K562 (cell line): ENCODE data around the gene GIPR. TPM values are rescaled to one million over a fixed set of nuclear protein-coding genes. Genes with fewer than 3 reads are reported as not detected.

ENCODE experiments used
- CAMTA2 ChIP-seq: fragments of 250-450 bp; sonication (Bioruptor Pico); conservative IDR thresholded peaks from 2 replicates; pipeline ENCODE4 v1.5.1; 2022
- ELF2 ChIP-seq: fragments of 250-450 bp; sonication (Bioruptor Pico); IDR thresholded peaks from 2 replicates; pipeline ENCODE4 v1.5.0; 2021; ENCODE audit warnings: mild to moderate bottlenecking
- HEY1 ChIP-seq: fragments of 250-450 bp; sonication (Bioruptor Pico); IDR thresholded peaks from 2 replicates; pipeline ENCODE4 v1.5.0; 2020; ENCODE audit warnings: mild to moderate bottlenecking, moderate library complexity, borderline replicate concordance
- KLF16 ChIP-seq: IDR thresholded peaks from 2 replicates; pipeline ENCODE4 v1.6.1; 2016; ENCODE audit warnings: antibody characterized with exemption
- L3MBTL2 ChIP-seq: fragments of 450-650 bp; IDR thresholded peaks from 2 replicates; pipeline ENCODE4 v1.6.1; 2016; ENCODE audit warnings: mild to moderate bottlenecking, moderate library complexity
- NCOA4 ChIP-seq: fragments of 450-650 bp; IDR thresholded peaks from 2 replicates; pipeline ENCODE4 v1.6.1; 2018; ENCODE audit warnings: mild to moderate bottlenecking; ENCODE audit not compliant: partially characterized antibody
- NRF1 ChIP-seq, 2 experiments: fragments of 450-650 bp; IDR thresholded peaks in 1 of 2; conservative IDR thresholded peaks in 1 of 2; 2 replicates each; pipeline ENCODE4 v1.6.1; 2014; ENCODE audit warnings: mild to moderate bottlenecking in 2 of 2
- OTX1 ChIP-seq: fragments of 450-650 bp; formaldehyde crosslinking; IDR thresholded peaks from 2 replicates; pipeline ENCODE4 v1.4.0; 2022; ENCODE audit warnings: mild to moderate bottlenecking
- SREBF1 ChIP-seq: fragments of 150-350 bp; IDR thresholded peaks from 2 replicates; pipeline ENCODE4 v1.6.1; 2014; ENCODE audit warnings: antibody characterized with exemption, low read depth, low read length, borderline replicate concordance
- ZBTB7A ChIP-seq: IDR thresholded peaks from 2 replicates; pipeline ENCODE4 v1.6.1; 2011; ENCODE audit warnings: low read depth, mild to moderate bottlenecking, low read length, moderate library complexity, borderline replicate concordance; ENCODE audit not compliant: control insufficient read depth
- ZNF699 ChIP-seq: fragments of 250-450 bp; sonication (Bioruptor Pico); IDR thresholded peaks from 2 replicates; pipeline ENCODE4 v1.8.0; 2021; ENCODE audit warnings: mild to moderate bottlenecking, moderate library complexity; ENCODE audit not compliant: insufficient replicate concordance
- polyA plus RNA-seq, 8 experiments: library from polyadenylated mRNA; depleted of rRNA in 4 of 8; stranded (reverse) in 5 of 8; unstranded in 3 of 8; fragments of >200 nt; fragmentation: Nextera tagmentation in 2 of 8; fragmentation: Illumina TruSeq in 1 of 8; extraction: Ambion mirVana in 2 of 8; extraction: Trizol in 1 of 8; gene quantifications; 2 replicates each; pipeline versions ENCODE4 v1.2.1 to v1.2.3, GENCODE V29; 2011 to 2014; ENCODE audit warnings: inconsistent platforms in 1 of 8, missing spikeins in 1 of 8
- total RNA-seq, 7 experiments: library from RNA; depleted of rRNA in 6 of 7; stranded (reverse); fragments of >200 nt in 6 of 7; fragmentation: Illumina TruSeq in 2 of 7; extraction: Trizol in 2 of 7; gene quantifications; 2 replicates each; pipeline versions ENCODE4 v1.2.1 to v1.2.3, GENCODE V29; 2011 to 2021; ENCODE audit warnings: low replicate concordance in 1 of 7
- TF ChIP-seq, protein P1 (sequence below): fragments of 450-650 bp; IDR thresholded peaks from 2 replicates; pipeline ENCODE4 v1.6.1; 2016; ENCODE audit warnings: mild to moderate bottlenecking, moderate library complexity

GIPR gene
- total and polyA plus RNA-seq, 9 of the 15 experiments (the other 6 are each of a cell fraction or from before 2014, with no cell fraction given) = 2.2 to 26.8 (median 12.7) TPM

- TF ChIP-seq, protein P1, sequence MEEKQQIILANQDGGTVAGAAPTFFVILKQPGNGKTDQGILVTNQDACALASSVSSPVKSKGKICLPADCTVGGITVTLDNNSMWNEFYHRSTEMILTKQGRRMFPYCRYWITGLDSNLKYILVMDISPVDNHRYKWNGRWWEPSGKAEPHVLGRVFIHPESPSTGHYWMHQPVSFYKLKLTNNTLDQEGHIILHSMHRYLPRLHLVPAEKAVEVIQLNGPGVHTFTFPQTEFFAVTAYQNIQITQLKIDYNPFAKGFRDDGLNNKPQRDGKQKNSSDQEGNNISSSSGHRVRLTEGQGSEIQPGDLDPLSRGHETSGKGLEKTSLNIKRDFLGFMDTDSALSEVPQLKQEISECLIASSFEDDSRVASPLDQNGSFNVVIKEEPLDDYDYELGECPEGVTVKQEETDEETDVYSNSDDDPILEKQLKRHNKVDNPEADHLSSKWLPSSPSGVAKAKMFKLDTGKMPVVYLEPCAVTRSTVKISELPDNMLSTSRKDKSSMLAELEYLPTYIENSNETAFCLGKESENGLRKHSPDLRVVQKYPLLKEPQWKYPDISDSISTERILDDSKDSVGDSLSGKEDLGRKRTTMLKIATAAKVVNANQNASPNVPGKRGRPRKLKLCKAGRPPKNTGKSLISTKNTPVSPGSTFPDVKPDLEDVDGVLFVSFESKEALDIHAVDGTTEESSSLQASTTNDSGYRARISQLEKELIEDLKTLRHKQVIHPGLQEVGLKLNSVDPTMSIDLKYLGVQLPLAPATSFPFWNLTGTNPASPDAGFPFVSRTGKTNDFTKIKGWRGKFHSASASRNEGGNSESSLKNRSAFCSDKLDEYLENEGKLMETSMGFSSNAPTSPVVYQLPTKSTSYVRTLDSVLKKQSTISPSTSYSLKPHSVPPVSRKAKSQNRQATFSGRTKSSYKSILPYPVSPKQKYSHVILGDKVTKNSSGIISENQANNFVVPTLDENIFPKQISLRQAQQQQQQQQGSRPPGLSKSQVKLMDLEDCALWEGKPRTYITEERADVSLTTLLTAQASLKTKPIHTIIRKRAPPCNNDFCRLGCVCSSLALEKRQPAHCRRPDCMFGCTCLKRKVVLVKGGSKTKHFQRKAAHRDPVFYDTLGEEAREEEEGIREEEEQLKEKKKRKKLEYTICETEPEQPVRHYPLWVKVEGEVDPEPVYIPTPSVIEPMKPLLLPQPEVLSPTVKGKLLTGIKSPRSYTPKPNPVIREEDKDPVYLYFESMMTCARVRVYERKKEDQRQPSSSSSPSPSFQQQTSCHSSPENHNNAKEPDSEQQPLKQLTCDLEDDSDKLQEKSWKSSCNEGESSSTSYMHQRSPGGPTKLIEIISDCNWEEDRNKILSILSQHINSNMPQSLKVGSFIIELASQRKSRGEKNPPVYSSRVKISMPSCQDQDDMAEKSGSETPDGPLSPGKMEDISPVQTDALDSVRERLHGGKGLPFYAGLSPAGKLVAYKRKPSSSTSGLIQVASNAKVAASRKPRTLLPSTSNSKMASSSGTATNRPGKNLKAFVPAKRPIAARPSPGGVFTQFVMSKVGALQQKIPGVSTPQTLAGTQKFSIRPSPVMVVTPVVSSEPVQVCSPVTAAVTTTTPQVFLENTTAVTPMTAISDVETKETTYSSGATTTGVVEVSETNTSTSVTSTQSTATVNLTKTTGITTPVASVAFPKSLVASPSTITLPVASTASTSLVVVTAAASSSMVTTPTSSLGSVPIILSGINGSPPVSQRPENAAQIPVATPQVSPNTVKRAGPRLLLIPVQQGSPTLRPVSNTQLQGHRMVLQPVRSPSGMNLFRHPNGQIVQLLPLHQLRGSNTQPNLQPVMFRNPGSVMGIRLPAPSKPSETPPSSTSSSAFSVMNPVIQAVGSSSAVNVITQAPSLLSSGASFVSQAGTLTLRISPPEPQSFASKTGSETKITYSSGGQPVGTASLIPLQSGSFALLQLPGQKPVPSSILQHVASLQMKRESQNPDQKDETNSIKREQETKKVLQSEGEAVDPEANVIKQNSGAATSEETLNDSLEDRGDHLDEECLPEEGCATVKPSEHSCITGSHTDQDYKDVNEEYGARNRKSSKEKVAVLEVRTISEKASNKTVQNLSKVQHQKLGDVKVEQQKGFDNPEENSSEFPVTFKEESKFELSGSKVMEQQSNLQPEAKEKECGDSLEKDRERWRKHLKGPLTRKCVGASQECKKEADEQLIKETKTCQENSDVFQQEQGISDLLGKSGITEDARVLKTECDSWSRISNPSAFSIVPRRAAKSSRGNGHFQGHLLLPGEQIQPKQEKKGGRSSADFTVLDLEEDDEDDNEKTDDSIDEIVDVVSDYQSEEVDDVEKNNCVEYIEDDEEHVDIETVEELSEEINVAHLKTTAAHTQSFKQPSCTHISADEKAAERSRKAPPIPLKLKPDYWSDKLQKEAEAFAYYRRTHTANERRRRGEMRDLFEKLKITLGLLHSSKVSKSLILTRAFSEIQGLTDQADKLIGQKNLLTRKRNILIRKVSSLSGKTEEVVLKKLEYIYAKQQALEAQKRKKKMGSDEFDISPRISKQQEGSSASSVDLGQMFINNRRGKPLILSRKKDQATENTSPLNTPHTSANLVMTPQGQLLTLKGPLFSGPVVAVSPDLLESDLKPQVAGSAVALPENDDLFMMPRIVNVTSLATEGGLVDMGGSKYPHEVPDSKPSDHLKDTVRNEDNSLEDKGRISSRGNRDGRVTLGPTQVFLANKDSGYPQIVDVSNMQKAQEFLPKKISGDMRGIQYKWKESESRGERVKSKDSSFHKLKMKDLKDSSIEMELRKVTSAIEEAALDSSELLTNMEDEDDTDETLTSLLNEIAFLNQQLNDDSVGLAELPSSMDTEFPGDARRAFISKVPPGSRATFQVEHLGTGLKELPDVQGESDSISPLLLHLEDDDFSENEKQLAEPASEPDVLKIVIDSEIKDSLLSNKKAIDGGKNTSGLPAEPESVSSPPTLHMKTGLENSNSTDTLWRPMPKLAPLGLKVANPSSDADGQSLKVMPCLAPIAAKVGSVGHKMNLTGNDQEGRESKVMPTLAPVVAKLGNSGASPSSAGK = peak; percentile 65; the same call in 1 of the 2 replicates
- TF ChIP-seq HEY1 (CRISPR knock-in tag) (no peak), SREBF1 (no peak), CAMTA2 (no peak), L3MBTL2 (peak; percentile 70), KLF16 (no peak), ELF2 (no peak), OTX1 (peak; percentile 70; the same call in 1 of the 2 replicates), NRF1 (conservative IDR thresholded peaks at IDR 0.05 in 1 of 2, IDR thresholded peaks at IDR 0.05 in 1 of 2) (peak; percentile 93 to 94), ZNF699 (CRISPR knock-in tag) (no peak), NCOA4 (no peak), ZBTB7A (no peak; the same call in 1 of the 2 replicates)
These were observed 23.6 kb downstream of the GIPR start, which contains the start of gene SNRPD2 (continued) for GRCh38 chr19:45691516-45692186.
